Vagina (tissue), 1 donor: Measurements from ENCODE around the gene TAF11L6. TPM values are rescaled to one million over a fixed set of nuclear protein-coding genes. Genes with fewer than 3 reads are reported as not detected.

Source experiments
- small RNA-seq: library from RNA; depleted of rRNA; stranded (forward); fragments of <200 nt; gene quantifications from one replicate; pipeline ENCODE3, GENCODE V24; 2016
- total RNA-seq: library from RNA; depleted of rRNA; stranded (reverse); fragments of >200 nt; gene quantifications from one replicate; pipeline ENCODE4 v1.2.3, GENCODE V29; 2016

TAF11L6 gene
- total RNA-seq, 1 donor from 2014 or later, result not detected

Small RNA genes lying within 50 kb of the gene (small RNA-seq; reads per million reads assigned to genes)
- gene AC106774.3, result not detected

Other genes with a start within 250 kb of the TAF11L6 start
- not detected for gene TAF11L2, start 30.4 kb upstream of the TAF11L6 start, total RNA-seq
- gene TAF11L3, start 10.3 kb upstream of the TAF11L6 start, total RNA-seq, result not detected
- not detected for gene TAF11L4, start 6.9 kb upstream of the TAF11L6 start, total RNA-seq
- gene TAF11L5, start 3.4 kb upstream of the TAF11L6 start, total RNA-seq, result not detected
- not detected for gene TAF11L7, start 57.1 kb downstream of the TAF11L6 start, total RNA-seq
- gene TAF11L8, start 62.3 kb downstream of the TAF11L6 start, total RNA-seq, result not detected
- gene TAF11L9, start 65.7 kb downstream of the TAF11L6 start, total RNA-seq, result not detected
- not detected for gene TAF11L10, start 69.2 kb downstream of the TAF11L6 start, total RNA-seq
- gene TAF11L11, start 75.5 kb downstream of the TAF11L6 start, total RNA-seq, result not detected
- gene TAF11L12, start 81.7 kb downstream of the TAF11L6 start, total RNA-seq, result not detected
- gene TAF11L13, start 103.4 kb downstream of the TAF11L6 start, total RNA-seq, result not detected
- gene TAF11L14, start 105.8 kb downstream of the TAF11L6 start, total RNA-seq, result not detected